ENCODE results near the gene CEP135.

DNA sequence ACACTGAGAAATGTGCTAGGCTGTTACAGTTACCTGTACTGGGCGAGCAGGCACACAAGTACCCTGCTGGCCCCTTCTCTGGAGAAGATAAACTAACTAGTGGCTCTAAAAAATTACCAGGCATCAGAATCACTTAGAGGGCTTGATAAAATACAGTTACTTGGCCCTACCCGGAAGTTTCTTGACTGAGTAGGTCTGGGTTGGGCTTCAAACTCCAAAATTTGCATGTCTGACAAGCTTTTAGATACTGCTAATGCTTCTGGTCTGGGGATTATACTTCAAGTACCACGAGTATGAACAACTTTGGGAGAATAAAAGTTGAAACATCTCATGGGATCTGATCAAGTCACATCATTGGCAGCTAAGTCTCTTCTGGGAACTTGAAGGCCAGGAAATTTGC lies 30.8 kb downstream of the CEP135 start:
- TF ChIP-seq, protein P1, sequence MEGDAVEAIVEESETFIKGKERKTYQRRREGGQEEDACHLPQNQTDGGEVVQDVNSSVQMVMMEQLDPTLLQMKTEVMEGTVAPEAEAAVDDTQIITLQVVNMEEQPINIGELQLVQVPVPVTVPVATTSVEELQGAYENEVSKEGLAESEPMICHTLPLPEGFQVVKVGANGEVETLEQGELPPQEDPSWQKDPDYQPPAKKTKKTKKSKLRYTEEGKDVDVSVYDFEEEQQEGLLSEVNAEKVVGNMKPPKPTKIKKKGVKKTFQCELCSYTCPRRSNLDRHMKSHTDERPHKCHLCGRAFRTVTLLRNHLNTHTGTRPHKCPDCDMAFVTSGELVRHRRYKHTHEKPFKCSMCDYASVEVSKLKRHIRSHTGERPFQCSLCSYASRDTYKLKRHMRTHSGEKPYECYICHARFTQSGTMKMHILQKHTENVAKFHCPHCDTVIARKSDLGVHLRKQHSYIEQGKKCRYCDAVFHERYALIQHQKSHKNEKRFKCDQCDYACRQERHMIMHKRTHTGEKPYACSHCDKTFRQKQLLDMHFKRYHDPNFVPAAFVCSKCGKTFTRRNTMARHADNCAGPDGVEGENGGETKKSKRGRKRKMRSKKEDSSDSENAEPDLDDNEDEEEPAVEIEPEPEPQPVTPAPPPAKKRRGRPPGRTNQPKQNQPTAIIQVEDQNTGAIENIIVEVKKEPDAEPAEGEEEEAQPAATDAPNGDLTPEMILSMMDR (IDR thresholded peaks at IDR 0.05; ENCODE audit: insufficient read depth, low read depth, low read length): no peak
- TF ChIP-seq EZH2 (IDR thresholded peaks at IDR 0.05; ENCODE audit: insufficient read depth, low read length): no peak

Data from astrocyte (in vitro differentiated cells and primary cell).